Type B pancreatic cell (in vitro differentiated cells): ENCODE data around the gene PTPRM. TPM values are rescaled to one million over a fixed set of nuclear protein-coding genes. Genes with fewer than 3 reads are reported as not detected.

ENCODE experiments used
- DNase-seq: peaks from one replicate; pipeline ENCODE4 v3.0.0; 2021; ENCODE audit warnings: mixed read lengths; ENCODE audit not compliant: unreplicated experiment; ENCODE audit errors: extremely low spot score
- H3K27ac Mint-ChIP-seq: 2 replicates; pipeline ENCODE4 v1.8.0; 2021; ENCODE audit warnings: mild to moderate bottlenecking, mixed read lengths
- H3K27me3 Mint-ChIP-seq: 2 replicates; pipeline ENCODE4 v1.8.0; 2021; ENCODE audit warnings: mixed read lengths
- H3K36me3 Mint-ChIP-seq: 2 replicates; pipeline ENCODE4 v1.8.0; 2021; ENCODE audit warnings: mixed read lengths
- H3K4me1 Mint-ChIP-seq: one replicate; pipeline ENCODE4 v1.8.0; 2021; ENCODE audit warnings: mixed read lengths; ENCODE audit not compliant: unreplicated experiment
- H3K4me3 Mint-ChIP-seq: 2 replicates; pipeline ENCODE4 v1.8.0; 2021; ENCODE audit warnings: mild to moderate bottlenecking, mixed read lengths
- H3K9me3 Mint-ChIP-seq: 2 replicates; pipeline ENCODE4 v1.8.0; 2021; ENCODE audit warnings: mixed read lengths
- CTCF ChIP-seq: fragments of 200-600 bp; sonication (generic); conservative IDR thresholded peaks from 2 replicates; pipeline ENCODE4 v1.5.0; 2021; ENCODE audit warnings: antibody characterized with exemption, mild to moderate bottlenecking
- total RNA-seq: library from RNA; stranded (reverse); gene quantifications from 2 replicates; pipeline ENCODE4 v1.2.1, GENCODE V29; 2021; ENCODE audit warnings: low replicate concordance

The PTPRM gene
- total RNA-seq, 1 donor from 2014 or later = 18.6 TPM

GRCh38 chr18:7918701-7919100, 351.6 kb downstream of the PTPRM start:
- no peak for DNase-seq
- no peak overlapping the region for H3K4me3 Mint-ChIP-seq
- TF ChIP-seq CTCF = no peak
- H3K36me3 Mint-ChIP-seq = no peaks in the 10 kb centered on the region
- H3K27ac Mint-ChIP-seq = no peak overlapping the region
- peaks cover 8% of the 10 kb centered on the region for H3K9me3 Mint-ChIP-seq
- no peaks in the 10 kb centered on the region for H3K4me1 Mint-ChIP-seq
- H3K27me3 Mint-ChIP-seq = peaks cover 6% of the 10 kb centered on the region

GRCh38 chr18:7919565-7919964, 352.4 kb downstream of the PTPRM start:
- Mint-ChIP-seq H3K36me3 (no peaks in the 10 kb centered on the region), H3K4me1 (no peaks in the 10 kb centered on the region), H3K4me3 (no peak overlapping the region), H3K27ac (no peak overlapping the region), H3K27me3 (peaks cover 6% of the 10 kb centered on the region), H3K9me3 (peaks cover 8% of the 10 kb centered on the region)
- no peak for TF ChIP-seq CTCF
- DNase-seq = no peak

- Mint-ChIP-seq H3K27ac (no peak overlapping the region), H3K4me3 (no peak overlapping the region), H3K9me3 (peaks cover 8% of the 10 kb centered on the region), H3K27me3 (peaks cover 3% of the 10 kb centered on the region), H3K36me3 (no peaks in the 10 kb centered on the region), H3K4me1 (peaks cover 4% of the 10 kb centered on the region)
- no peak for DNase-seq
- TF ChIP-seq CTCF = no peak
Observed at GRCh38 chr18:7921938-7922587, 354.9 kb downstream of the PTPRM start.

- Mint-ChIP-seq H3K27me3 (peaks cover 3% of the 10 kb centered on the region), H3K27ac (no peak overlapping the region), H3K36me3 (no peaks in the 10 kb centered on the region), H3K4me1 (peaks cover 4% of the 10 kb centered on the region), H3K4me3 (no peak overlapping the region), H3K9me3 (peaks cover 8% of the 10 kb centered on the region)
- no peak for TF ChIP-seq CTCF
- no peak for DNase-seq
Observed at GRCh38 chr18:7923105-7923504, 356.0 kb downstream of the PTPRM start.

- H3K27ac Mint-ChIP-seq = no peak overlapping the region
- H3K27me3 Mint-ChIP-seq = no peaks in the 10 kb centered on the region
- H3K4me1 Mint-ChIP-seq = peaks cover 10% of the 10 kb centered on the region
- H3K4me3 Mint-ChIP-seq = no peak overlapping the region
- DNase-seq = no peak
- H3K9me3 Mint-ChIP-seq = no peaks in the 10 kb centered on the region
- TF ChIP-seq CTCF = no peak
- no peaks in the 10 kb centered on the region for H3K36me3 Mint-ChIP-seq
Observed at GRCh38 chr18:7924616-7925015, 357.5 kb downstream of the PTPRM start.
